Psoas muscle (tissue), 8 donors: ENCODE data around the gene ZNF776. TPM values are rescaled to one million over a fixed set of nuclear protein-coding genes. Genes with fewer than 3 reads are reported as not detected.
A peak's percentile ranks its signal among the peaks of the same experiment; 100 is the strongest.

ENCODE experiments used
- ATAC-seq, 4 donors: fragments of 200-7000 bp; cut with Tn5 transposase; one replicate each; pipeline ENCODE4 v1.9.1; 2020; ENCODE audit warnings: moderate library complexity in 3 of 4, mild to moderate bottlenecking in 2 of 4
- DNase-seq, 2 donors: peaks; one replicate each; pipeline ENCODE4 v3.0.0-alpha.2; 2020
- H3K27ac ChIP-seq: fragments of 200-600 bp; one replicate; pipeline ENCODE4 v1.8.0; 2022
- H3K27me3 ChIP-seq, 3 donors: fragments of 200-600 bp in 1 of 3; one replicate each; pipeline versions ENCODE4 v1.6.1 to v1.8.0; 2013 to 2022; ENCODE audit warnings: low read length in 2 of 3, mild to moderate bottlenecking in 2 of 3, moderate library complexity in 1 of 3; ENCODE audit not compliant: insufficient read depth in 3 of 3
- H3K36me3 ChIP-seq, 2 donors: fragments of 200-600 bp in 1 of 2; one replicate each; pipeline versions ENCODE4 v1.6.1 to v1.8.0; 2013 to 2022; ENCODE audit warnings: low read depth in 1 of 2, mild to moderate bottlenecking in 1 of 2, moderate library complexity in 1 of 2; ENCODE audit not compliant: insufficient read depth in 1 of 2
- H3K4me1 ChIP-seq: fragments of 200-600 bp; one replicate; pipeline ENCODE4 v1.8.0; 2022
- H3K4me3 ChIP-seq: fragments of 200-600 bp; one replicate; pipeline ENCODE4 v1.8.0; 2022; ENCODE audit warnings: mild to moderate bottlenecking
- H3K9me3 ChIP-seq: fragments of 200-600 bp; one replicate; pipeline ENCODE4 v1.8.0; 2022
- CTCF ChIP-seq: fragments of 200-600 bp; IDR thresholded peaks from one replicate; pipeline ENCODE4 v1.8.0; 2022; ENCODE audit warnings: antibody characterized with exemption
- WGBS, 3 donors: extraction: QIAGEN DNeasy Blood & Tissue Kit; methylation state at CpG; one replicate each; pipeline versions ENCODE4 v1.1.6 to v1.1.7; 2013; 5-methylcytosine and 5-hydroxymethylcytosine counted together
- intact Hi-C, 2 donors: fragments of 100-400 bp; cut with DNase I; formaldehyde crosslinking; loops; one replicate each; pipeline versions ENCODE4 v1.11.0 to v1.14.2; 2022
- long read RNA-seq, 2 donors: library from polyadenylated mRNA; unstranded; transcript quantifications; one replicate each; pipeline ENCODE4 v2.0.0, GENCODE V29; 2021
- polyA plus RNA-seq, 3 donors: library from polyadenylated mRNA; stranded (reverse); fragments of 200-250 nt; gene quantifications; one replicate each; pipeline ENCODE4 v1.2.3, GENCODE V29; 2013
- total RNA-seq, 4 donors: library from RNA; stranded (reverse); fragmentation: NEBNext Ultra II Directional in 2 of 4; extraction: Animal tissue kit (Norgen Biotek cat#: 25700) in 2 of 4; gene quantifications; one replicate each; pipeline versions ENCODE4 v1.2.1 to v1.2.4, GENCODE V29; 2021 to 2023
- donor health status: healthy with polysubstance abuse.
- donor health status: DM: no; HTN: no; CAD: no; lungs with moderate emphysema.
- donor health status: Bipolar disorder and iron deficiency.
- donor health status: healthy.
- donor health status: DM: yes; HTN: yes; CAD: no.
- donor health status: DM: no; HTN: no; CAD: no.
- donor health status: DM: no; HTN: no; CAD: no.
- donor health status: DM: yes; HTN: yes; CAD: no.

ZNF776 gene
- total RNA-seq, result 10 to 100 TPM in 1 of 4 donors, 1 to 10 TPM in 3; 7.7 to 15.5 (median 9.0) TPM
- 10 to 100 TPM in 1 of 3 donors, 1 to 10 TPM in 2; 3.6 to 12.4 (median 4.4) TPM for polyA plus RNA-seq
- long read RNA-seq, donor 1, full-length matches to known transcripts, result 1 of 4 reads
- long read RNA-seq, donor 1, partial matches to known transcripts, result 0 of 4 reads
- long read RNA-seq, donor 1, other reads (novel, unspliced or antisense), result 3 of 4 reads
- long read RNA-seq, donor 2, full-length matches to known transcripts, result 4 of 14 reads
- long read RNA-seq, donor 2, partial matches to known transcripts, result 0 of 14 reads
- long read RNA-seq, donor 2, other reads (novel, unspliced or antisense), result 10 of 14 reads

- Histone ChIP-seq H3K27me3 (no peaks in the 10 kb centered on the region), H3K4me1 (peaks cover 23% of the 10 kb centered on the region), H3K27ac (peak within 1 kb of the TSS; percentile 91), H3K36me3 (peaks cover 5 to 35% of the 10 kb centered on the region in 2 donors), H3K9me3 (peaks cover 22% of the 10 kb centered on the region), H3K4me3 (peak within 1 kb of the TSS; percentile 100)
- no peak for TF ChIP-seq CTCF
- WGBS, 3 donors, result 1 to 2% (median 1%) methylated on average over 51 of the region's 51 CpGs
- peak; percentile 76 to 86 for DNase-seq
- ATAC-seq, result peak; percentile 96 to 98 (median 98)
- intact Hi-C loops, result loop anchor here in 1 of 2 donors (10.0 kb wide), 1 partner anchor 408 kb away; the partner anchor contains the start of gene ZNF329
These were observed at the start of gene ZNF776 for GRCh38 chr19:57746580-57747471. Gene ZNF776 (plus strand): TSS chr19:57746815. CDS start chr19:57747059, 244 bp downstream.

GRCh38 chr19:57701625-57702024 is 45.0 kb upstream of the ZNF776 start:
- peaks cover 42% of the 10 kb centered on the region for H3K9me3 ChIP-seq
- H3K27ac ChIP-seq, result no peak overlapping the region
- no peak overlapping the region for H3K4me3 ChIP-seq
- H3K36me3 ChIP-seq, result peaks cover 15 to 61% of the 10 kb centered on the region in 2 donors
- H3K4me1 ChIP-seq, result no peaks in the 10 kb centered on the region
- no peaks in the 10 kb centered on the region for H3K27me3 ChIP-seq
- ATAC-seq (no peak), DNase-seq (no peak)
- TF ChIP-seq CTCF, result no peak
- intact Hi-C loops, result no loop called here
- 96 to 98% (median 97%) methylated on average over 6 of the region's 6 CpGs for WGBS, 3 donors

DNA sequence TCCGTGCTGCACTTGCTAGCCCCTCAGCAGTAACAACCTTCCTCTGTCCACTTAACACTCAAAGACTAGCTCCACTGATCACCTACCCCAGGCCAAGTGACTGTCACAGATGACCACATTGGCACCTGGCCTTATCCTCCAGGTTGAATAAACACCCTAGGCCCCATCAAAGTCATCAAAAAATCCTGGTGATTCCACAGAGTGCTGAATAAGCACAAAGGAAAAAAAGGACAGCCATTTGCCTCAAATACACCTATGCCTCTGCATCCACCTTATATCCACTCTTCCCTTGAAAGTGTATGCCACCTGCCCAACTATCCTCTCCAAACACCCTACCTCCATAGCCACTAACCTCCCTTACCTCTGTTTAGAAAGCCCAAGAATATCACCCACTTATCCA is 40.3 kb upstream of the ZNF776 start:
- no peaks in the 10 kb centered on the region for H3K27me3 ChIP-seq
- TF ChIP-seq CTCF, result no peak
- no peak for DNase-seq
- intact Hi-C loops, result no loop called here
- no peaks in the 10 kb centered on the region for H3K4me1 ChIP-seq
- 96 to 100% (median 96%) methylated on average over 1 of the region's 1 CpG for WGBS, 3 donors
- no peak for ATAC-seq
- peaks cover 12 to 35% of the 10 kb centered on the region in 2 donors for H3K36me3 ChIP-seq
- H3K27ac ChIP-seq, result no peak overlapping the region
- peaks cover 20% of the 10 kb centered on the region for H3K9me3 ChIP-seq
- peak overlapping the region; percentile 4 for H3K4me3 ChIP-seq

GRCh38 chr19:57708641-57709361 is 37.8 kb upstream of the ZNF776 start, which contains the start of gene ZNF154:
Gene ZNF154 (minus strand): TSS chr19:57709204. CDS start chr19:57708971, 233 bp downstream.
- intact Hi-C loops, result no loop called here
- Histone ChIP-seq H3K4me3 (peak within 1 kb of the TSS; percentile 78), H3K9me3 (peaks cover 17% of the 10 kb centered on the region), H3K36me3 (peaks cover 6 to 19% of the 10 kb centered on the region in 2 donors), H3K27me3 (no peaks in the 10 kb centered on the region), H3K4me1 (no peaks in the 10 kb centered on the region), H3K27ac (peak within 1 kb of the TSS; percentile 80)
- DNase-seq, result peak; percentile 18 to 61
- TF ChIP-seq CTCF, result no peak
- 1 to 2% (median 2%) methylated on average over 51 to 53 of the region's 53 CpGs for WGBS, 3 donors
- ATAC-seq, result peak; percentile 62 to 86 (median 74)
